ENCODE data around the gene GOLGA6C. TPM values are rescaled to one million over a fixed set of nuclear protein-coding genes. Genes with fewer than 3 reads are reported as not detected.

GOLGA6C gene
- total RNA-seq, 1 experiment from 2014 or later: not detected

DNA sequence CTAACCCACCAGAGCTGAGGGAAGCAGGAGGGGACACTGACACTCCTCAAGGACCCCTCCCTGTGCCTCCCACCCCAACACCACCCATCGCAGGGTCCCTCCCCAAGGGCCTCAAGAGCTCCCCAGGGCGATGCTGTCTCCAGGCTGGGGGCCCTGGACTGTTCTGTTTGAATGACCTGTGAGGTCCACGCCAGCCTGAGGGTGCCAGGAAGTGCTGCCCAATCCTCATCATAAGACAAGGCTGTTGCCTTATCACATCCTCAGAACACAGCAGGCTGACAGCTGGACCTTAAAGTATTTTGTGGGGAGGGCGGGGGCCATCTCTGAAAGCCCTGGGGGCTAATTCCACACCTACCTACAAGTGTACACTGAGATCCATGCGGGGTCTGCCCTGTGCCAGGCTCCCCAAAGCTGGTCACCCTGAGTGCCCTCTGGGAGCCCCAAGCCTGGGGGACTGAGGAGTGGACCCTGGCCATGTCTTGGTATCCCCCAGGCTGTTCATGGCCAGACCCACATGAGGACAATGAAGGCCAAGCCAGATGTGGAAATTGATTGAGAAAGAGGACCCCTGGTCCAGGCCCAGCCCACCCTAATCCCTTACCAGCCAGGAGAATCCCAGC is 23.8 kb upstream of the GOLGA6C start:
- no peak overlapping the region for H3K4me3 ChIP-seq (replicated peaks in 1 of 2; ENCODE audit: low read depth in 1 of 2, low read length in 2 of 2)
- H3K4me1 ChIP-seq (ENCODE audit: control insufficient read depth in 1 of 2, insufficient read depth in 2 of 2, low read length in 2 of 2): no peaks in the 10 kb centered on the region
- POLR2A ChIA-PET: no interaction called here
- BruUV-seq (replicated peaks): no TSS peak
- ATAC-seq: no peak
- no peaks in the 10 kb centered on the region for H3K36me3 ChIP-seq (ENCODE audit: control insufficient read depth in 1 of 2, insufficient read depth in 2 of 2, low read length in 2 of 2)
- H3K27me3 ChIP-seq (ENCODE audit: insufficient read depth, low read length): no peaks in the 10 kb centered on the region; the same call in 1 of the 2 replicates
- intact Hi-C loops (cut with micrococcal nuclease): no loop called here
- no peak for DNase-seq (ENCODE audit: low read depth, low spot score)
- H4K20me1 ChIP-seq (ENCODE audit: insufficient read depth): no peaks in the 10 kb centered on the region
- no peak overlapping the region for H3K27ac ChIP-seq (ENCODE audit: low read depth, low read length)
- RAD21 ChIA-PET (ENCODE audit: low non-redundant PET in 1 of 2, low total read pairs in 2 of 2, uncharacterized antibody in 2 of 2, unreplicated experiment in 2 of 2): no interaction called here
- no peak overlapping the region for H2AFZ ChIP-seq (ENCODE audit: low read depth, low read length, poor library complexity, severe bottlenecking)
- H3K9ac ChIP-seq (ENCODE audit: low read length): no peak overlapping the region
- H3K79me2 ChIP-seq (ENCODE audit: insufficient read depth, low read length): no peaks in the 10 kb centered on the region
- CTCF ChIA-PET: no interaction called here
- H3K9me3 ChIP-seq (ENCODE audit: control insufficient read depth in 1 of 2, insufficient read depth in 1 of 2, low read depth in 1 of 2, low read length in 2 of 2): no peaks in the 10 kb centered on the region
- H3K4me2 ChIP-seq (ENCODE audit: low read length): no peak overlapping the region
- no peaks in the 10 kb centered on the region for H3K9me2 ChIP-seq (ENCODE audit: insufficient read depth)
- TF ChIP-seq ELF1 (IDR thresholded peaks at IDR 0.05; ENCODE audit: borderline replicate concordance, low read depth): no peak
- TF ChIP-seq ZNF274 (IDR thresholded peaks at IDR 0.05; ENCODE audit: low read depth, low read length): no peak
- no peak for TF ChIP-seq ATF3 (IDR thresholded peaks at IDR 0.05)
- TF ChIP-seq TCF7L2 (IDR thresholded peaks at IDR 0.05; ENCODE audit: borderline replicate concordance, extremely low read depth, insufficient read depth, insufficient read length): no peak
- TF ChIP-seq RAD21 (IDR thresholded peaks at IDR 0.05; ENCODE audit: low read depth): no peak
- TF ChIP-seq YY1 (IDR thresholded peaks at IDR 0.05; ENCODE audit: extremely low read depth, insufficient replicate concordance, low read depth, low read length): no peak
- no peak for TF ChIP-seq CTCF (IDR thresholded peaks at IDR 0.05 in 2 of 3, conservative IDR thresholded peaks at IDR 0.05 in 1 of 3; ENCODE audit: borderline replicate concordance in 1 of 3, insufficient read depth in 1 of 3, low read depth in 2 of 3, low read length in 2 of 3)
